ENCODE measurements around the gene LRRC52.

DNA sequence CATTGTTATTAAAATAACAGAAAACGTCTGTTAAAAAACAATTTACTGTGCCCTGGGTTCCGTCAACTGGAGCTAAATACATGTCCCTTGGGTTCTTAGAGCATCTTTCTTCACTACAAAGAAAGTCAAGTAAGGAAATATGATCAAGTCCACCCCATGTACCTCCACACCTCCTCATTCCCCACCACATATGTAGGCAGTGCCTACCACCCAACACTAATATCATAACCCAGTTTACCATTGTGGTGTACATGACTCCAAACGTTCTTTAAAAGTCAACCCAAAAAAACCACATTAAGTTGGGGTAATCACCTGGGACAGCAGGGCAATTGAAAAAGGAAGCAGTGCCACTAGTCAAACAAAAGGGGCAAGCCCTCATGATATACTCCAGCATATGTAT lies 7.8 kb upstream of the LRRC52 start:
- TF ChIP-seq CTCF (IDR thresholded peaks at IDR 0.05; ENCODE audit: low read depth, low read length) (no peak), POLR2A (IDR thresholded peaks at IDR 0.05; ENCODE audit: extremely low read depth, insufficient read length) (no peak), MYC (IDR thresholded peaks at IDR 0.05; ENCODE audit: low read depth, low read length) (no peak)

Measured in NB4 (cell line).